DND-41 (cell line): ENCODE results near the gene MYLK2.

Experiments used
- CTCF ChIP-seq: IDR thresholded peaks from 2 replicates; pipeline ENCODE4 v1.5.1; 2012; ENCODE audit warnings: borderline replicate concordance, low read length, moderate library complexity, mild to moderate bottlenecking; ENCODE audit not compliant: poor library complexity, severe bottlenecking; ENCODE audit errors: extremely low read depth
- EZH2 ChIP-seq: IDR thresholded peaks from 3 replicates; pipeline ENCODE4 v1.6.1; 2012; ENCODE audit warnings: borderline replicate concordance, low read depth, mild to moderate bottlenecking, moderate library complexity, low read length, inconsistent platforms; ENCODE audit not compliant: severe bottlenecking

GRCh38 chr20:31788578-31788977 is 30.6 kb upstream of the MYLK2 start:
- TF ChIP-seq EZH2 (no peak), CTCF (peak; percentile 35)
